Thyroid gland (tissue), 4 donors: ENCODE measurements around the gene PYROXD2.

Source experiments
- CTCF ChIP-seq, 6 experiments: fragments of 200-600 bp in 3 of 6; fragments of 450-650 bp in 3 of 6; sonication (generic) in 3 of 6; IDR thresholded peaks; one replicate each; pipeline ENCODE4 v1.5.1; 2016 to 2019; ENCODE audit warnings: antibody characterized with exemption in 6 of 6, mild to moderate bottlenecking in 2 of 6, inconsistent platforms in 1 of 6, moderate library complexity in 1 of 6
- POLR2A ChIP-seq, 2 donors: fragments of 450-650 bp; IDR thresholded peaks; one replicate each; pipeline ENCODE4 v1.6.1; 2017; ENCODE audit warnings: antibody characterized with exemption in 2 of 2, mild to moderate bottlenecking in 2 of 2, moderate library complexity in 1 of 2

- TF ChIP-seq POLR2A (IDR thresholded peaks at IDR 0.05) (no peak), CTCF (IDR thresholded peaks at IDR 0.05) (no peak)
Measured at GRCh38 chr10:98383869-98384268, 31.1 kb downstream of the PYROXD2 start.
